GM12878 (cell line): ENCODE data around the gene RARG. TPM values are rescaled to one million over a fixed set of nuclear protein-coding genes. Genes with fewer than 3 reads are reported as not detected.

Experiments used
- ATAC-seq: fragments of 200-7000 bp; cut with Tn5 transposase; 3 replicates; pipeline ENCODE4 v1.9.1; 2020; ENCODE audit warnings: mild to moderate bottlenecking, moderate library complexity
- BruUV-seq: library from RNA; stranded (reverse); fragments of 400-500 nt; replicated peaks from 2 replicates; lab custom pipeline; 2021; lab: Mats Ljungman, UMichigan
- CTCF ChIA-PET: fragments of 300-600 bp; sonication (Branson Sonifier 250); formaldehyde crosslinking; extraction: SDS; loops from one replicate; lab custom pipeline; 2021; ENCODE audit warnings: inconsistent platforms; lab: Yijun Ruan, JAX
- POLR2A ChIA-PET: fragments of 350-600 bp; formaldehyde crosslinking; extraction: SDS; loops from one replicate; lab custom pipeline; 2021; ENCODE audit warnings: inconsistent platforms; lab: Charles Lee
- RAD21 ChIA-PET: fragments of 300-600 bp; sonication (Branson Sonifier 250); formaldehyde crosslinking; loops from one replicate; lab custom pipeline; 2023; ENCODE audit warnings: antibody characterized with exemption; ENCODE audit not compliant: unreplicated experiment; lab: Charles Lee
- SMC1A ChIA-PET: fragments of 300-600 bp; sonication (Branson Sonifier 250); formaldehyde crosslinking; loops from one replicate; lab custom pipeline; 2023; ENCODE audit not compliant: unreplicated experiment, uncharacterized antibody; lab: Charles Lee
- DNase-seq: peaks from one replicate; pipeline ENCODE4 v3.0.0-alpha.2; 2011; ENCODE audit warnings: low read depth, low spot score
- FAIRE-seq: peaks from 3 replicates; lab custom pipeline; 2011; peaks lifted over from hg19 to GRCh38; lab: Jason Lieb, UNC
- H2AFZ ChIP-seq: 2 replicates; pipeline ENCODE4 v1.6.0; 2011; ENCODE audit warnings: low read depth, low read length, control low read depth; ENCODE audit not compliant: control insufficient read depth
- H3K27ac ChIP-seq: 2 replicates; pipeline ENCODE4 v1.5.1; 2011; ENCODE audit warnings: control low read depth; ENCODE audit not compliant: control insufficient read depth, insufficient read depth
- H3K27me3 ChIP-seq, 2 experiments: replicated peaks in 1 of 2; 2 replicates each; pipeline versions ENCODE4 v1.6.0 to v1.6.1; 2011; ENCODE audit warnings: low read length in 1 of 2; ENCODE audit not compliant: control insufficient read depth in 2 of 2, insufficient read depth in 2 of 2
- H3K36me3 ChIP-seq, 2 experiments: 2 replicates each; pipeline ENCODE4 v1.5.1; 2011; ENCODE audit warnings: low read length in 1 of 2; ENCODE audit not compliant: control insufficient read depth in 2 of 2, insufficient read depth in 2 of 2
- H3K4me1 ChIP-seq: 2 replicates; pipeline ENCODE4 v1.6.1; 2011; ENCODE audit warnings: mild to moderate bottlenecking, low read length, moderate library complexity, mixed read lengths; ENCODE audit not compliant: control insufficient read depth, insufficient read depth
- H3K4me2 ChIP-seq: 2 replicates; pipeline ENCODE4 v1.6.0; 2011; ENCODE audit warnings: control low read depth; ENCODE audit not compliant: control insufficient read depth, insufficient read depth
- H3K4me3 ChIP-seq: fragments of 200-600 bp; sonication (generic); 2 replicates; pipeline ENCODE4 v1.5.1; 2016
- H3K79me2 ChIP-seq: 2 replicates; pipeline ENCODE4 v1.6.0; 2011; ENCODE audit warnings: low read length; ENCODE audit not compliant: control insufficient read depth, insufficient read depth
- H3K9ac ChIP-seq: 2 replicates; pipeline ENCODE4 v1.8.0; 2011; ENCODE audit warnings: low read length, control low read depth, mixed read lengths; ENCODE audit not compliant: control insufficient read depth, insufficient read depth
- H3K9me3 ChIP-seq: replicated peaks from 3 replicates; pipeline ENCODE4 v1.5.1; 2011; ENCODE audit warnings: mild to moderate bottlenecking, low read length; ENCODE audit not compliant: control insufficient read depth, insufficient read depth
- H4K20me1 ChIP-seq: 2 replicates; pipeline ENCODE4 v1.6.0; 2011; ENCODE audit not compliant: control insufficient read depth, insufficient read depth
- BHLHE40 ChIP-seq, 2 experiments: fragments of 450-650 bp in 1 of 2; IDR thresholded peaks; 2 replicates each; pipeline ENCODE4 v1.6.1; 2011 to 2017; ENCODE audit warnings: low read depth in 2 of 2, borderline replicate concordance in 1 of 2, improper control_type of control experiment in 1 of 2, low read length in 1 of 2, mild to moderate bottlenecking in 1 of 2
- BMI1 ChIP-seq: fragments of 450-650 bp; IDR thresholded peaks from 2 replicates; pipeline ENCODE4 v1.6.1; 2016; ENCODE audit warnings: mild to moderate bottlenecking, moderate library complexity, borderline replicate concordance
- BRCA1 ChIP-seq: IDR thresholded peaks from 2 replicates; pipeline ENCODE4 v1.6.1; 2011; ENCODE audit warnings: low read depth, low read length, improper control_type of control experiment
- CBX5 ChIP-seq: sonication (generic); IDR thresholded peaks from 2 replicates; pipeline ENCODE4 v1.6.1; 2016; ENCODE audit warnings: low read depth, moderate library complexity, mild to moderate bottlenecking, inconsistent platforms
- CREB1 ChIP-seq: IDR thresholded peaks from 2 replicates; pipeline ENCODE4 v1.6.1; 2012; ENCODE audit warnings: low read depth, mild to moderate bottlenecking, inconsistent platforms
- CUX1 ChIP-seq: IDR thresholded peaks from 2 replicates; pipeline ENCODE4 v1.6.1; 2012; ENCODE audit warnings: improper control_type of control experiment, low read depth, low read length; ENCODE audit not compliant: insufficient replicate concordance
- FOS ChIP-seq: IDR thresholded peaks from 3 replicates; pipeline ENCODE4 v1.6.1; 2011; ENCODE audit warnings: borderline replicate concordance; ENCODE audit not compliant: insufficient read length; ENCODE audit errors: extremely low read depth
- HCFC1 ChIP-seq: fragments of 150-350 bp; IDR thresholded peaks from 2 replicates; pipeline ENCODE4 v1.6.1; 2014; ENCODE audit warnings: low read length
- HDAC2 ChIP-seq: fragments of 200-600 bp; sonication (generic); IDR thresholded peaks from 2 replicates; pipeline ENCODE4 v1.6.1; 2017
- MTA2 ChIP-seq: fragments of 450-650 bp; IDR thresholded peaks from 2 replicates; pipeline ENCODE4 v1.6.1; 2016; ENCODE audit warnings: low read depth, mild to moderate bottlenecking, moderate library complexity
- PML ChIP-seq: IDR thresholded peaks from 2 replicates; pipeline ENCODE4 v1.6.1; 2012; ENCODE audit warnings: low read length, inconsistent platforms
- SMC3 ChIP-seq: IDR thresholded peaks from 2 replicates; pipeline ENCODE4 v1.6.1; 2011; ENCODE audit warnings: low read length, improper control_type of control experiment, borderline replicate concordance
- SUPT20H ChIP-seq: IDR thresholded peaks from 2 replicates; pipeline ENCODE4 v1.6.1; 2011; ENCODE audit warnings: low read depth, mild to moderate bottlenecking, low read length, moderate library complexity, borderline replicate concordance; ENCODE audit not compliant: control insufficient read depth
- ZBED1 ChIP-seq: IDR thresholded peaks from 2 replicates; pipeline ENCODE4 v1.6.1; 2016; ENCODE audit warnings: borderline replicate concordance
- ZNF217 ChIP-seq: fragments of 450-650 bp; IDR thresholded peaks from 2 replicates; pipeline ENCODE4 v1.6.1; 2017; ENCODE audit warnings: antibody characterized with exemption, mild to moderate bottlenecking
- WGBS: methylation state at CpG from one replicate; pipeline ENCODE4 v1.1.6; 2016; ENCODE audit warnings: low lambda C conversion rate; ENCODE audit not compliant: insufficient replicate concordance, insufficient coverage; ENCODE audit errors: missing lambda C conversion rate; 5-methylcytosine and 5-hydroxymethylcytosine counted together
- in situ Hi-C: fragments of 300-500 bp; cut with MboI; formaldehyde crosslinking; loops from 9 replicates; pipeline ENCODE4 v1.14.3; 2018; ENCODE audit warnings: mixed read lengths
- intact Hi-C: fragments of 100-400 bp; cut with micrococcal nuclease; formaldehyde crosslinking; loops from one replicate; pipeline ENCODE4 v1.14.2; 2022; ENCODE audit not compliant: unreplicated experiment
- polyA plus RNA-seq, 11 experiments: library from polyadenylated mRNA; depleted of rRNA in 4 of 11; unstranded in 6 of 11; stranded (reverse) in 5 of 11; fragments of >200 nt; fragmentation: Nextera tagmentation in 4 of 11; fragmentation: Illumina TruSeq in 1 of 11; extraction: Ambion mirVana in 4 of 11; extraction: Trizol in 1 of 11; gene quantifications; 1 replicate in 1 of 11; 2 replicates in 10 of 11; pipeline versions ENCODE4 v1.2.1 to v1.2.3, GENCODE V29; 2011 to 2016; ENCODE audit warnings: inconsistent platforms in 2 of 11, missing spikeins in 2 of 11, low read depth in 1 of 11
- total RNA-seq, 4 experiments: library from RNA; depleted of rRNA in 3 of 4; stranded (reverse); fragments of >200 nt in 3 of 4; fragmentation: Illumina TruSeq in 1 of 4; extraction: Trizol in 1 of 4; gene quantifications; 2 replicates each; pipeline versions ENCODE4 v1.2.1 to v1.2.3, GENCODE V29; 2013 to 2021
- TF ChIP-seq, protein P1 (sequence below), 3 experiments: IDR thresholded peaks in 2 of 3; conservative IDR thresholded peaks in 1 of 3; 2 replicates each; pipeline ENCODE4 v1.5.1; 2011; ENCODE audit warnings: low read depth in 3 of 3, low read length in 3 of 3, mild to moderate bottlenecking in 3 of 3, control low read depth in 2 of 3, moderate library complexity in 2 of 3, inconsistent platforms in 1 of 3, mixed read lengths in 1 of 3; ENCODE audit not compliant: control insufficient read depth in 2 of 3, insufficient read depth in 1 of 3; ENCODE audit errors: extremely low read depth in 1 of 3

RARG gene
- total and polyA plus RNA-seq, 10 of the 15 experiments (the other 5 are each of a cell fraction or from before 2014, with no cell fraction given): 0.27 to 8.1 (median 4.1) TPM

- TF ChIP-seq, protein P1, sequence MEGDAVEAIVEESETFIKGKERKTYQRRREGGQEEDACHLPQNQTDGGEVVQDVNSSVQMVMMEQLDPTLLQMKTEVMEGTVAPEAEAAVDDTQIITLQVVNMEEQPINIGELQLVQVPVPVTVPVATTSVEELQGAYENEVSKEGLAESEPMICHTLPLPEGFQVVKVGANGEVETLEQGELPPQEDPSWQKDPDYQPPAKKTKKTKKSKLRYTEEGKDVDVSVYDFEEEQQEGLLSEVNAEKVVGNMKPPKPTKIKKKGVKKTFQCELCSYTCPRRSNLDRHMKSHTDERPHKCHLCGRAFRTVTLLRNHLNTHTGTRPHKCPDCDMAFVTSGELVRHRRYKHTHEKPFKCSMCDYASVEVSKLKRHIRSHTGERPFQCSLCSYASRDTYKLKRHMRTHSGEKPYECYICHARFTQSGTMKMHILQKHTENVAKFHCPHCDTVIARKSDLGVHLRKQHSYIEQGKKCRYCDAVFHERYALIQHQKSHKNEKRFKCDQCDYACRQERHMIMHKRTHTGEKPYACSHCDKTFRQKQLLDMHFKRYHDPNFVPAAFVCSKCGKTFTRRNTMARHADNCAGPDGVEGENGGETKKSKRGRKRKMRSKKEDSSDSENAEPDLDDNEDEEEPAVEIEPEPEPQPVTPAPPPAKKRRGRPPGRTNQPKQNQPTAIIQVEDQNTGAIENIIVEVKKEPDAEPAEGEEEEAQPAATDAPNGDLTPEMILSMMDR (IDR thresholded peaks at IDR 0.05 in 2 of 3, conservative IDR thresholded peaks at IDR 0.05 in 1 of 3; ENCODE audit: control insufficient read depth in 2 of 3, extremely low read depth in 1 of 3, insufficient read depth in 1 of 3, low read depth in 3 of 3, low read length in 3 of 3): no peak
- no peak for TF ChIP-seq ZNF217
Measured at GRCh38 chr12:53227341-53227740, 4.7 kb downstream of the RARG start (continued).

GRCh38 chr12:53226815-53227214 is 5.2 kb downstream of the RARG start:
- no TSS peak for BruUV-seq
- DNase-seq (no peak), FAIRE-seq (no peak), ATAC-seq (no peak)
- ChIA-PET CTCF (no interaction called here), RAD21 (no interaction called here), POLR2A (no interaction called here), SMC1A (no interaction called here)
- WGBS: 10% methylated on average over 4 of the region's 4 CpGs
- no peaks in the 10 kb centered on the region for H3K9me3 ChIP-seq
- H4K20me1 ChIP-seq: no peaks in the 10 kb centered on the region
- H3K36me3 ChIP-seq: no peaks in the 10 kb centered on the region
- H3K27me3 ChIP-seq: no peaks in the 10 kb centered on the region; a peak in 1 of 4 replicates
- peaks cover 10% of the 10 kb centered on the region for H3K4me1 ChIP-seq
- intact Hi-C loops (no loop called here), in situ Hi-C loops (no loop called here)
- H3K27ac ChIP-seq: no peak overlapping the region
- H2AFZ ChIP-seq: no peak overlapping the region
- no peak overlapping the region for H3K4me2 ChIP-seq
- H3K4me3 ChIP-seq: no peak overlapping the region
- no peaks in the 10 kb centered on the region for H3K79me2 ChIP-seq
- no peak overlapping the region for H3K9ac ChIP-seq
- TF ChIP-seq SUPT20H: no peak
- no peak for TF ChIP-seq CREB1
- no peak for TF ChIP-seq HCFC1
- no peak for TF ChIP-seq SMC3
- no peak for TF ChIP-seq CUX1
- TF ChIP-seq BHLHE40 (IDR thresholded peaks at IDR 0.05; ENCODE audit: borderline replicate concordance in 1 of 2, low read depth in 2 of 2, low read length in 1 of 2): no peak
- TF ChIP-seq BMI1: no peak
- TF ChIP-seq FOS: no peak
- TF ChIP-seq PML: no peak
- TF ChIP-seq HDAC2: no peak
- no peak for TF ChIP-seq CBX5
- no peak for TF ChIP-seq MTA2
- TF ChIP-seq ZBED1: no peak
- TF ChIP-seq BRCA1: no peak
